Measurements from ENCODE around the gene AP4S1. TPM values are rescaled to one million over a fixed set of nuclear protein-coding genes. Genes with fewer than 3 reads are reported as not detected.
A peak's percentile ranks its signal among the peaks of the same experiment; 100 is the strongest.
"Not testable (repeated sequence)": the region's sequence is repeated elsewhere in the genome, so short reads cannot be mapped to it uniquely, and the experiment has no call there.

AP4S1 gene
- total RNA-seq, 1 donor from 2014 or later: 8.1 TPM

GRCh38 chr14:31051023-31051422 is 25.6 kb downstream of the AP4S1 start:
- DNase-seq: no peak
- no peak for TF ChIP-seq CTCF (IDR thresholded peaks at IDR 0.05; ENCODE audit: borderline replicate concordance)
- H3K36me3 ChIP-seq: no peaks in the 10 kb centered on the region
- H3K9me3 ChIP-seq (replicated peaks): no peaks in the 10 kb centered on the region
- no peak overlapping the region for H3K27ac ChIP-seq (replicated peaks)
- H3K27me3 ChIP-seq (ENCODE audit: low read depth): no peaks in the 10 kb centered on the region
- peaks cover 28% of the 10 kb centered on the region for H3K4me1 ChIP-seq
- intact Hi-C loops (cut with micrococcal nuclease): no loop called here
- no peak overlapping the region for H3K4me3 ChIP-seq

GRCh38 chr14:31051511-31051910 is 26.1 kb downstream of the AP4S1 start:
- no peaks in the 10 kb centered on the region for H3K27me3 ChIP-seq (ENCODE audit: low read depth)
- no peak for TF ChIP-seq CTCF (IDR thresholded peaks at IDR 0.05; ENCODE audit: borderline replicate concordance)
- H3K27ac ChIP-seq (replicated peaks): no peak overlapping the region
- H3K9me3 ChIP-seq (replicated peaks): no peaks in the 10 kb centered on the region
- intact Hi-C loops (cut with micrococcal nuclease): no loop called here
- H3K36me3 ChIP-seq: no peaks in the 10 kb centered on the region
- no peak for DNase-seq
- no peak overlapping the region for H3K4me3 ChIP-seq
- peaks cover 28% of the 10 kb centered on the region for H3K4me1 ChIP-seq

GRCh38 chr14:31052905-31053586 is 27.6 kb downstream of the AP4S1 start:
- Histone ChIP-seq H3K4me1 (peaks cover 28% of the 10 kb centered on the region), H3K27ac (replicated peaks) (peak overlapping the region; percentile 53)
- H3K4me3 ChIP-seq; H3K27me3 ChIP-seq (ENCODE audit: low read depth); H3K9me3 ChIP-seq (replicated peaks); intact Hi-C loops (cut with micrococcal nuclease); H3K36me3 ChIP-seq: not testable (repeated sequence)
- peak; percentile 80 for DNase-seq

GRCh38 chr14:31057035-31057434 is 31.6 kb downstream of the AP4S1 start:
- intact Hi-C loops (cut with micrococcal nuclease): no loop called here
- Histone ChIP-seq H3K27ac (replicated peaks) (no peak overlapping the region), H3K36me3 (no peaks in the 10 kb centered on the region)

GRCh38 chr14:31057701-31058364 is 32.4 kb downstream of the AP4S1 start:
- no peak for DNase-seq
- Histone ChIP-seq H3K27ac (replicated peaks) (no peak overlapping the region), H3K36me3 (no peaks in the 10 kb centered on the region), H3K4me1 (peaks cover 25% of the 10 kb centered on the region), H3K4me3 (no peak overlapping the region), H3K27me3 (ENCODE audit: low read depth) (no peaks in the 10 kb centered on the region), H3K9me3 (replicated peaks) (no peaks in the 10 kb centered on the region)
- intact Hi-C loops (cut with micrococcal nuclease): no loop called here
- TF ChIP-seq CTCF (IDR thresholded peaks at IDR 0.05; ENCODE audit: borderline replicate concordance): no peak

More at GRCh38 chr14:31057035-31057434, 31.6 kb downstream of the AP4S1 start:
- Histone ChIP-seq H3K4me3 (no peak overlapping the region), H3K9me3 (replicated peaks) (no peaks in the 10 kb centered on the region), H3K4me1 (peaks cover 28% of the 10 kb centered on the region), H3K27me3 (ENCODE audit: low read depth) (no peaks in the 10 kb centered on the region)
- TF ChIP-seq CTCF (IDR thresholded peaks at IDR 0.05; ENCODE audit: borderline replicate concordance): no peak
- DNase-seq: no peak

Measured in left ventricle myocardium inferior (tissue), 1 donor.